ENCODE results near the gene GLE1.

DNA sequence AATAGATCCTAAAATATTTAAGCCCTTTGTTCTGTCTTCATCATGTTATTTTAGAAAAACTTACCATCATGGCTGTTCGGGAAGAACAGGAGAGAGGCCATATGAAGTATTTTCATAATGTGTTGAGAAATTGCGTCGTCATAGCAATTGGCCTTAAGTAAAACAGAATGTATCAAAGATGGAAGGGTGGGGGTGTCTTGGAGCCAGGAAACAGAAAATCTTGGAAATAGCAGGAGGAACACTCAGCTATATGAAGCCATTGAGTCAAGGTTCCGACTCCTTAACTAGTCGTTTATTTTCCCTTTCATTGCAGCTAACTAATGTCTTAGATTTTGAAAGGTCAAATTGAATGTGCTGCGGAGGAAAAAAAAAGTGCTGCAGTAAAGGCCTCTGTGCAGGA is 49.2 kb downstream of the GLE1 start:
- TF ChIP-seq, protein P1, sequence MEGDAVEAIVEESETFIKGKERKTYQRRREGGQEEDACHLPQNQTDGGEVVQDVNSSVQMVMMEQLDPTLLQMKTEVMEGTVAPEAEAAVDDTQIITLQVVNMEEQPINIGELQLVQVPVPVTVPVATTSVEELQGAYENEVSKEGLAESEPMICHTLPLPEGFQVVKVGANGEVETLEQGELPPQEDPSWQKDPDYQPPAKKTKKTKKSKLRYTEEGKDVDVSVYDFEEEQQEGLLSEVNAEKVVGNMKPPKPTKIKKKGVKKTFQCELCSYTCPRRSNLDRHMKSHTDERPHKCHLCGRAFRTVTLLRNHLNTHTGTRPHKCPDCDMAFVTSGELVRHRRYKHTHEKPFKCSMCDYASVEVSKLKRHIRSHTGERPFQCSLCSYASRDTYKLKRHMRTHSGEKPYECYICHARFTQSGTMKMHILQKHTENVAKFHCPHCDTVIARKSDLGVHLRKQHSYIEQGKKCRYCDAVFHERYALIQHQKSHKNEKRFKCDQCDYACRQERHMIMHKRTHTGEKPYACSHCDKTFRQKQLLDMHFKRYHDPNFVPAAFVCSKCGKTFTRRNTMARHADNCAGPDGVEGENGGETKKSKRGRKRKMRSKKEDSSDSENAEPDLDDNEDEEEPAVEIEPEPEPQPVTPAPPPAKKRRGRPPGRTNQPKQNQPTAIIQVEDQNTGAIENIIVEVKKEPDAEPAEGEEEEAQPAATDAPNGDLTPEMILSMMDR (IDR thresholded peaks at IDR 0.05; ENCODE audit: insufficient read depth, low read length): no peak
- TF ChIP-seq POLR2AphosphoS5 (IDR thresholded peaks at IDR 0.05; ENCODE audit: low read depth) (no peak), GABPA (IDR thresholded peaks at IDR 0.05; ENCODE audit: low read depth) (no peak)
- TF ChIP-seq, protein P2, sequence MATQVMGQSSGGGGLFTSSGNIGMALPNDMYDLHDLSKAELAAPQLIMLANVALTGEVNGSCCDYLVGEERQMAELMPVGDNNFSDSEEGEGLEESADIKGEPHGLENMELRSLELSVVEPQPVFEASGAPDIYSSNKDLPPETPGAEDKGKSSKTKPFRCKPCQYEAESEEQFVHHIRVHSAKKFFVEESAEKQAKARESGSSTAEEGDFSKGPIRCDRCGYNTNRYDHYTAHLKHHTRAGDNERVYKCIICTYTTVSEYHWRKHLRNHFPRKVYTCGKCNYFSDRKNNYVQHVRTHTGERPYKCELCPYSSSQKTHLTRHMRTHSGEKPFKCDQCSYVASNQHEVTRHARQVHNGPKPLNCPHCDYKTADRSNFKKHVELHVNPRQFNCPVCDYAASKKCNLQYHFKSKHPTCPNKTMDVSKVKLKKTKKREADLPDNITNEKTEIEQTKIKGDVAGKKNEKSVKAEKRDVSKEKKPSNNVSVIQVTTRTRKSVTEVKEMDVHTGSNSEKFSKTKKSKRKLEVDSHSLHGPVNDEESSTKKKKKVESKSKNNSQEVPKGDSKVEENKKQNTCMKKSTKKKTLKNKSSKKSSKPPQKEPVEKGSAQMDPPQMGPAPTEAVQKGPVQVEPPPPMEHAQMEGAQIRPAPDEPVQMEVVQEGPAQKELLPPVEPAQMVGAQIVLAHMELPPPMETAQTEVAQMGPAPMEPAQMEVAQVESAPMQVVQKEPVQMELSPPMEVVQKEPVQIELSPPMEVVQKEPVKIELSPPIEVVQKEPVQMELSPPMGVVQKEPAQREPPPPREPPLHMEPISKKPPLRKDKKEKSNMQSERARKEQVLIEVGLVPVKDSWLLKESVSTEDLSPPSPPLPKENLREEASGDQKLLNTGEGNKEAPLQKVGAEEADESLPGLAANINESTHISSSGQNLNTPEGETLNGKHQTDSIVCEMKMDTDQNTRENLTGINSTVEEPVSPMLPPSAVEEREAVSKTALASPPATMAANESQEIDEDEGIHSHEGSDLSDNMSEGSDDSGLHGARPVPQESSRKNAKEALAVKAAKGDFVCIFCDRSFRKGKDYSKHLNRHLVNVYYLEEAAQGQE (IDR thresholded peaks at IDR 0.05; ENCODE audit: insufficient replicate concordance, low read depth): no peak

Measured in HL-60 (cell line).